IMR-90 (cell line): ENCODE data around the gene SLC29A3. TPM values are rescaled to one million over a fixed set of nuclear protein-coding genes. Genes with fewer than 3 reads are reported as not detected.

ENCODE experiments used
- ATAC-seq: fragments of 200-7000 bp; cut with Tn5 transposase; 2 replicates; pipeline ENCODE4 v1.9.1; 2020; ENCODE audit warnings: low read depth, mild to moderate bottlenecking, moderate library complexity
- BruUV-seq: library from RNA; stranded (reverse); fragments of 400-500 nt; replicated peaks from 2 replicates; lab custom pipeline; 2021; lab: Mats Ljungman, UMichigan
- CTCF ChIA-PET: fragments of 300-600 bp; formaldehyde crosslinking; extraction: SDS; loops from one replicate; lab custom pipeline; 2021; ENCODE audit warnings: antibody characterized with exemption; lab: Yijun Ruan, JAX
- POLR2A ChIA-PET: fragments of 300-600 bp; sonication (Branson Sonifier 250); formaldehyde crosslinking; loops from one replicate; lab custom pipeline; 2022; ENCODE audit warnings: antibody characterized with exemption; ENCODE audit not compliant: unreplicated experiment; lab: Charles Lee
- DNase-seq: peaks from one replicate; pipeline ENCODE4 v3.0.0; 2013
- H2AFZ ChIP-seq: replicated peaks from 2 replicates; pipeline ENCODE3; 2013; ENCODE audit warnings: low read length, mild to moderate bottlenecking; ENCODE audit not compliant: poor library complexity
- H2AK5ac ChIP-seq: 2 replicates; pipeline ENCODE4 v1.6.1; 2013; ENCODE audit warnings: low read depth, low read length, inconsistent platforms
- H2AK9ac ChIP-seq: replicated peaks from 2 replicates; pipeline ENCODE3; 2013; ENCODE audit warnings: mild to moderate bottlenecking, low read depth, low read length, moderate library complexity; ENCODE audit not compliant: poor library complexity
- H2BK120ac ChIP-seq: 2 replicates; pipeline ENCODE4 v1.6.1; 2013; ENCODE audit warnings: low read depth, low read length, inconsistent platforms
- H2BK15ac ChIP-seq: 3 replicates; pipeline ENCODE4 v1.6.1; 2013; ENCODE audit warnings: low read depth, low read length, inconsistent platforms
- H2BK20ac ChIP-seq: 2 replicates; pipeline ENCODE4 v1.6.1; 2013; ENCODE audit warnings: low read depth, mild to moderate bottlenecking, inconsistent platforms, low read length, moderate library complexity
- H2BK5ac ChIP-seq: 2 replicates; pipeline ENCODE4 v1.6.1; 2013; ENCODE audit warnings: mild to moderate bottlenecking, low read depth, low read length, inconsistent platforms; ENCODE audit not compliant: poor library complexity, severe bottlenecking
- H3K14ac ChIP-seq: replicated peaks from 2 replicates; pipeline ENCODE4 v1.6.1; 2013; ENCODE audit warnings: low read depth, low read length, inconsistent platforms
- H3K18ac ChIP-seq: 2 replicates; pipeline ENCODE4 v1.6.1; 2013; ENCODE audit warnings: low read depth, low read length, control low read depth
- H3K23ac ChIP-seq: 2 replicates; pipeline ENCODE4 v1.6.1; 2013; ENCODE audit warnings: low read depth, low read length, inconsistent platforms
- H3K27ac ChIP-seq: 2 replicates; pipeline ENCODE4 v1.5.1; 2013; ENCODE audit warnings: mild to moderate bottlenecking, control low read depth, low read length; ENCODE audit not compliant: insufficient read depth
- H3K27me3 ChIP-seq: 2 replicates; pipeline ENCODE4 v1.6.1; 2013; ENCODE audit warnings: low read length; ENCODE audit not compliant: control insufficient read depth, insufficient read depth
- H3K36me3 ChIP-seq: 2 replicates; pipeline ENCODE4 v1.6.1; 2013; ENCODE audit warnings: low read length, mixed read lengths; ENCODE audit not compliant: control insufficient read depth, insufficient read depth
- H3K4ac ChIP-seq: 2 replicates; pipeline ENCODE4 v1.6.1; 2013; ENCODE audit warnings: low read depth, low read length, inconsistent platforms
- H3K4me1 ChIP-seq: 2 replicates; pipeline ENCODE4 v1.6.1; 2013; ENCODE audit warnings: low read length, mixed read lengths; ENCODE audit not compliant: control insufficient read depth, insufficient read depth
- H3K4me2 ChIP-seq: 2 replicates; pipeline ENCODE4 v1.6.1; 2013; ENCODE audit warnings: low read depth, mild to moderate bottlenecking, control low read depth, low read length, moderate library complexity
- H3K4me3 ChIP-seq: 2 replicates; pipeline ENCODE4 v1.5.1; 2013; ENCODE audit warnings: low read depth, mild to moderate bottlenecking, control low read depth, low read length, moderate library complexity; ENCODE audit not compliant: insufficient read depth
- H3K56ac ChIP-seq: 2 replicates; pipeline ENCODE4 v1.6.1; 2013; ENCODE audit warnings: low read length, inconsistent platforms; ENCODE audit not compliant: insufficient read depth; ENCODE audit errors: extremely low read depth
- H3K79me1 ChIP-seq, 2 experiments: 2 replicates each; pipeline ENCODE4 v1.6.1; 2013; ENCODE audit warnings: low read length in 2 of 2, inconsistent platforms in 1 of 2, low read depth in 1 of 2
- H3K9ac ChIP-seq: 2 replicates; pipeline ENCODE4 v1.6.1; 2013; ENCODE audit warnings: low read depth, low read length, control low read depth
- H3K9me1 ChIP-seq: 2 replicates; pipeline ENCODE4 v1.6.1; 2013; ENCODE audit warnings: low read length, inconsistent platforms; ENCODE audit not compliant: insufficient read depth
- H3K9me3 ChIP-seq: 2 replicates; pipeline ENCODE4 v1.6.1; 2013; ENCODE audit warnings: low read length; ENCODE audit not compliant: control insufficient read depth, insufficient read depth
- H4K20me1 ChIP-seq: 2 replicates; pipeline ENCODE4 v1.6.1; 2013; ENCODE audit warnings: low read length, inconsistent platforms; ENCODE audit not compliant: insufficient read depth
- H4K5ac ChIP-seq: 2 replicates; pipeline ENCODE4 v1.6.1; 2013; ENCODE audit warnings: mild to moderate bottlenecking, low read depth, low read length, control low read depth
- H4K8ac ChIP-seq, 2 experiments: 2 replicates each; pipeline ENCODE4 v1.6.1; 2013; ENCODE audit warnings: low read depth in 2 of 2, low read length in 2 of 2, control low read depth in 1 of 2, inconsistent platforms in 1 of 2
- H4K91ac ChIP-seq: 2 replicates; pipeline ENCODE4 v1.6.1; 2013; ENCODE audit warnings: low read depth, low read length, inconsistent platforms; ENCODE audit not compliant: insufficient read depth
- CHD1 ChIP-seq: IDR thresholded peaks from 2 replicates; pipeline ENCODE4 v1.6.1; 2012; ENCODE audit warnings: low read depth, low read length, improper control_type of control experiment
- NFE2L2 ChIP-seq: fragments of 150-350 bp; IDR thresholded peaks from 2 replicates; pipeline ENCODE4 v1.6.1; 2016; ENCODE audit warnings: low read depth, mild to moderate bottlenecking, low read length
- WGBS, 2 experiments: methylation state at CpG; one replicate each; pipeline versions ENCODE4 v1.1.5 to v1.1.7; 2013; ENCODE audit warnings: missing lambda C conversion rate in 2 of 2; ENCODE audit not compliant: insufficient read length in 1 of 2; ENCODE audit errors: extremely low coverage in 2 of 2; 5-methylcytosine and 5-hydroxymethylcytosine counted together
- dilution Hi-C: fragments of 300-500 bp; cut with HindIII; formaldehyde crosslinking; loops from one replicate; pipeline ENCODE4 v1.14.3; 2018; ENCODE audit warnings: low sequenced_read_pairs; ENCODE audit not compliant: unreplicated experiment
- in situ Hi-C: fragments of 300-500 bp; cut with MboI; formaldehyde crosslinking; loops from 3 replicates; pipeline ENCODE4 v1.14.3; 2019; ENCODE audit warnings: low sequenced_read_pairs, inconsistent platforms, mixed read lengths
- intact Hi-C: fragments of 100-400 bp; cut with micrococcal nuclease; formaldehyde crosslinking; loops from 2 replicates; pipeline ENCODE4 v1.10.0; 2022
- polyA plus RNA-seq, 3 experiments: library from polyadenylated mRNA; depleted of rRNA; stranded (reverse); fragments of >200 nt; gene quantifications; 2 replicates each; pipeline ENCODE4 v1.2.3, GENCODE V29; 2012; ENCODE audit warnings: low replicate concordance in 1 of 3
- total RNA-seq: library from RNA; depleted of rRNA; stranded (reverse); fragments of >200 nt; gene quantifications from 2 replicates; pipeline ENCODE4 v1.2.3, GENCODE V29; 2012

The SLC29A3 gene
- total and polyA plus RNA-seq, 2 of the 4 experiments (the other 2 are of a cell fraction): 0.72 to 3.0 TPM

DNA sequence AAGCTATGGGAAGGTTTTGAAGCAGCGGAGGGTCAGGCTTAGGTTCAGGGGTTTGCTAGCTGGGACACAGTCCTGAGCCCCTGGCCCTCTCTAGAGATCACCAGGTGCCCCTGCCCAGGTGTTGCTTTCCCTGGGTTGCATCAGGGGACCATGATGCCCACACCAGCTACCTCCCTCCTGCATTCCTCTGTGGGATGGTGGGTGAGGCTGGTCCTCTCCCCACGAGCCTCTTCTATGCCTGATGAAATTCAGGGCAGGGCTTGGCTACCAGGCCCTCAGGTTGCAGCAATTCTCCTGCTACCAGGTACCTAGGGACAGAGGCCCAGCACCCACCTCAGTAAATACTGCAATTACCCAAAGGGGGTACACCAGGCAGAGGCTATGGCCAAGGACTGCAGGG lies 10.8 kb upstream of the SLC29A3 start:
- Histone ChIP-seq H2AK9ac (no peak overlapping the region), H3K56ac (no peak overlapping the region), H2BK15ac (no peak overlapping the region), H2BK20ac (no peak overlapping the region), H2AK5ac (no peak overlapping the region), H2AFZ (no peak overlapping the region), H3K9me1 (no peaks in the 10 kb centered on the region), H3K4me3 (no peak overlapping the region), H3K27ac (no peak overlapping the region), H3K14ac (no peak overlapping the region), H4K8ac (no peak overlapping the region), H3K36me3 (no peaks in the 10 kb centered on the region), H3K27me3 (peaks cover 11% of the 10 kb centered on the region), H3K4me1 (peaks cover under 1% of the 10 kb centered on the region; the same call in 1 of the 2 replicates), H3K9ac (no peak overlapping the region), H3K4me2 (no peak overlapping the region), H3K23ac (no peak overlapping the region), H4K20me1 (no peaks in the 10 kb centered on the region), H2BK5ac (no peak overlapping the region), H3K9me3 (no peaks in the 10 kb centered on the region), H3K79me1 (no peaks in the 10 kb centered on the region), H4K91ac (no peak overlapping the region), H2BK120ac (no peak overlapping the region), H4K5ac (no peak overlapping the region), H3K18ac (no peak overlapping the region), H3K4ac (no peak overlapping the region)
- in situ Hi-C loops: no loop called here
- BruUV-seq: no TSS peak
- TF ChIP-seq NFE2L2 (no peak), CHD1 (no peak)
- POLR2A ChIA-PET: interaction anchor here (0.6 kb wide), 1 partner anchor 8 kb away, joined by 3 read pairs; no protein-coding TSS in a partner anchor
- CTCF ChIA-PET: no interaction called here
- dilution Hi-C loops: no loop called here
- intact Hi-C loops: no loop called here
- DNase-seq (no peak), ATAC-seq (no peak)
- no CpG with 5 or more reads among the region's 2 CpGs for WGBS, 2 experiments
